ENCODE data around the gene RAMP3.

GRCh38 chr7:45181991-45182855 is 24.6 kb downstream of the RAMP3 start:
- no peak for TF ChIP-seq CTCF (conservative IDR thresholded peaks at IDR 0.05 in 1 of 2, IDR thresholded peaks at IDR 0.05 in 1 of 2; ENCODE audit: extremely low read depth in 1 of 2, insufficient read depth in 1 of 2, low read depth in 1 of 2, low read length in 2 of 2)
- TF ChIP-seq EZH2 (IDR thresholded peaks at IDR 0.05; ENCODE audit: borderline replicate concordance, low read length), result no peak

All from mammary epithelial cell (primary cell).